Transverse colon (tissue), 4 donors: ENCODE data around the gene ZC4H2.

Experiments used
- EP300 ChIP-seq: sonication (generic); formaldehyde crosslinking; IDR thresholded peaks from one replicate; pipeline ENCODE4 v1.6.1; 2017; ENCODE audit warnings: antibody characterized with exemption, low read depth
- POLR2A ChIP-seq: fragments of 450-650 bp; IDR thresholded peaks from one replicate; pipeline ENCODE4 v1.6.1; 2016; ENCODE audit warnings: antibody characterized with exemption, mild to moderate bottlenecking, moderate library complexity
- POLR2AphosphoS5 ChIP-seq, 3 donors: sonication (generic); formaldehyde crosslinking; IDR thresholded peaks; one replicate each; pipeline ENCODE4 v1.6.1; 2016; ENCODE audit warnings: antibody characterized with exemption in 3 of 3
- TF ChIP-seq, protein P1 (sequence below), 5 experiments: fragments of 200-600 bp in 3 of 5; fragments of 450-650 bp in 2 of 5; sonication (generic) in 3 of 5; IDR thresholded peaks; 1 replicate in 2 of 5; 2 replicates in 3 of 5; pipeline ENCODE4 v1.5.1; 2016 to 2017; ENCODE audit warnings: antibody characterized with exemption in 5 of 5, inconsistent platforms in 3 of 5, mild to moderate bottlenecking in 2 of 5, moderate library complexity in 1 of 5

DNA sequence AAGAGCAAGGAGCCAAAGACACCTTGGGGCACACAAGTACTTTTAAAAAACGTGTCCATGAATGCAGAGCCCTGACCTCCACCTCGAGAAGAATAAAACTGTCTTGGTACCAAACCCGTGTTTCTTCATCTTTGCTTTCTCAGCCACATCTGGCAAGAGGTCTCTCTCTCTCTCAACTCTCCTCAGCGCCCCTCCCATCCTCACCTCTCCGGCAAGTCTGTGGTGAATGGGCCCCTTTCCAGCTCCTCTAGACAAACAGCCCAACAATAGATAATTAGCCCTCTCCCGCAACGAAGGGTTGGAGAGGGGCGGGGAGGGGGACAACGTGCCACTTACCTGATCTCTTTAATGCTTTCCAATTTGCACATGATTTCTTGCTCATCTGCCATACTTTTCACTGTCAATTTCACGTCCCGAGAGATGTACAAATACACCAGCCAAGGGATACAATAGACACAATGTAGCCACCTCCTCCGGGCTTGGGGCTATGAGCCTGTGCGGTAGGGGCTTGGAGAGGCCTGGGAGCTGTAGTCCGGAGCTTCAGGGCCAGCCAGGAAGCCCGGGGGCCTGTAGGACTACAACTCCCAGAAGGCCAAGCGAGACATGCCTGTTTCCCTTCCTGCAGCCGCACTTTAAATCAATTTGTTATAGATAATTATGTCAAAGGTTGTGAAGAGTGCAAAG is at the start of gene ZC4H2:
- TF ChIP-seq POLR2A: no peak
- TF ChIP-seq, protein P1, sequence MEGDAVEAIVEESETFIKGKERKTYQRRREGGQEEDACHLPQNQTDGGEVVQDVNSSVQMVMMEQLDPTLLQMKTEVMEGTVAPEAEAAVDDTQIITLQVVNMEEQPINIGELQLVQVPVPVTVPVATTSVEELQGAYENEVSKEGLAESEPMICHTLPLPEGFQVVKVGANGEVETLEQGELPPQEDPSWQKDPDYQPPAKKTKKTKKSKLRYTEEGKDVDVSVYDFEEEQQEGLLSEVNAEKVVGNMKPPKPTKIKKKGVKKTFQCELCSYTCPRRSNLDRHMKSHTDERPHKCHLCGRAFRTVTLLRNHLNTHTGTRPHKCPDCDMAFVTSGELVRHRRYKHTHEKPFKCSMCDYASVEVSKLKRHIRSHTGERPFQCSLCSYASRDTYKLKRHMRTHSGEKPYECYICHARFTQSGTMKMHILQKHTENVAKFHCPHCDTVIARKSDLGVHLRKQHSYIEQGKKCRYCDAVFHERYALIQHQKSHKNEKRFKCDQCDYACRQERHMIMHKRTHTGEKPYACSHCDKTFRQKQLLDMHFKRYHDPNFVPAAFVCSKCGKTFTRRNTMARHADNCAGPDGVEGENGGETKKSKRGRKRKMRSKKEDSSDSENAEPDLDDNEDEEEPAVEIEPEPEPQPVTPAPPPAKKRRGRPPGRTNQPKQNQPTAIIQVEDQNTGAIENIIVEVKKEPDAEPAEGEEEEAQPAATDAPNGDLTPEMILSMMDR (IDR thresholded peaks at IDR 0.05): no peak
- TF ChIP-seq POLR2AphosphoS5 (IDR thresholded peaks at IDR 0.05): peak in 2 of 3 donors; percentile 33 to 41
- TF ChIP-seq EP300: no peak
